ENCODE data around the gene NOL6.
A peak's percentile ranks its signal among the peaks of the same experiment; 100 is the strongest.
"Not testable (repeated sequence)": the region's sequence is repeated elsewhere in the genome, so short reads cannot be mapped to it uniquely, and the experiment has no call there.

NOL6 gene

DNA sequence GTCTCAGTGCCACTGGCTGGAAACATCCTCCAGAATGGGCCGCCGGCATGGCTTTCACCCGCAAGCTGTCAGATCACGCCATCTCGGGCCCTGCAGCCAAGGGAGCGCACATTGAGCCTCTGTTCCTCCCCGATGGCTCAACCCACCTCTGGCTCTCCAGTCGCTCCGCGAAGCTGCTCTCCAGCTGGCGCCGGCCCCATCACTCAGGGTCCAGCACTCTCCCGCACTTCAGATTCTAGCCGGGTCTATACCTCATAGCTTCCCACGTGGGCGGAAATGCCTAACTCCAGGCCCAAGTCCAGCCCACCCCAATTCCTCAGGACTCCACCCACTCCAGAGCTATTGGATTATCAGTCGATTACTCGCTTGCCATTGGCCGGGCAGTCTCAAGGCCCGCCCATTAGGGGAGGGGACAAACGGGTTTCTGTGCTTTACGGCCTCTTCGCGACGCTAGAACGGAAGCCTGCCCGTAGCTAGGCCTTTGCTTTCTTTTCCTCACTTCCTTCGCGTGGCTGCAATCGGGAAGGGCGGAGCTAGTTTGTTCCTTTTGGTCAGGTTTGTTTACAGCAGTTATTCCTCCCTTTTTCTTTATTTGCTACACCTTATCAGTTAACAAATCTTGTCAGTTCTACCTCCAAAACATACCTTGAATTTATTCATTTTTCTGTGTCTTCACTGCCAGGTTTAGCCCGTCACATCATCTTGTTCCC lies at the start of gene NOL6:
Gene NOL6, minus strand, starts transcription at position 282 of the 710 bp plus-strand sequence. Its CDS starts 82 bp downstream, at position 200.
- DNase-seq (ENCODE audit: low spot score): peak; percentile 95

DNA sequence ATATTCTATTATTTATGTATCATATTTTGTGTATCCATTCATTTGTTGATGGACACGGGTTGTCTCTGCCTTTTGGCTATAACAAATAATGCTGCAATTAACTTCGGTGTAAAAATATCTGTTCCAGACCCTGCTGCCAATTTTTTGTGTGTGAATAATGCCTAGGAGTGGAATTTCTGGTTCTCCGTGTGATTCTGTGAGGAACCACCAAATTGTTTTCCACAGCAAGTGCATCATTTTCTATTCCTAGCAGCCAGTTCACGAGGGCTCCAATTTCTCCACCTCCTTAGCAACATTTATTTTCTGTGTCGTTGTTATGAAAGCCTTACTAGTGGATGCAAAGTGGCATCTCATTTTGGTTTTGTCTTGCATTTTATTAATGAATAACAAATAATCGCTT lies 48.1 kb upstream of the NOL6 start:
- DNase-seq (ENCODE audit: low spot score): not testable (repeated sequence)

DNA sequence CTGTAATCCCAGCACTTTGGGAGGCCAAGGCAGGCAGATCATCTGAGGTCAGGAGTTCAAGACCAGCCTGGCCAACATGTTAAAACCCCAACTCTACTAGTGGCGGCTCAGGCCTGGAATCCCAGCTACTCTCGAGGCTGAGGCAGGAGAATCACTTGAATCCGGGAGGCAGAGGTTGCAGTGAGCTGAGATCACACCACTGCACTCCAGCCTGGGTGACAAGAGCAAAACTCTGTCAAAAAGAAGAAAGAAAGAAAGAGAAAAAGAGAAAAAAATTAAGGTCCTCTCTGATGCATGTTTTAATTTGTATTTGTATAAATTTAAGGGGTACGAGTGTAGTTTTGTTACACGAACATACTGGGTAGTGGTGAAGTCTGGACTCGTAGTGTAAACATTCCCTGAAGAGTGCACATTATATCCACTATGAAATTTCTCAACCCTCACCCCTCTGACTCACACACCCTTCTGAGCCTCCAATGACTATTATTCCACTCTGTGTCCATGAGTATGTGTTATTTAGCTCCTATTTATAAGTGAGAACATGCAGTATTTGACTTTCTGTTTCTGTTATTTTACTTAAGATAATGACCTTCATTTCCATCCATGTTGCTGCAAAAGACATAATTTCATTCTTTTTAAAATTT lies 44.3 kb upstream of the NOL6 start:
- DNase-seq (ENCODE audit: low spot score): not testable (repeated sequence)

- DNase-seq (ENCODE audit: low spot score): peak; percentile 48
Observed at GRCh38 chr9:33517373-33517772, 43.6 kb upstream of the NOL6 start.

DNA sequence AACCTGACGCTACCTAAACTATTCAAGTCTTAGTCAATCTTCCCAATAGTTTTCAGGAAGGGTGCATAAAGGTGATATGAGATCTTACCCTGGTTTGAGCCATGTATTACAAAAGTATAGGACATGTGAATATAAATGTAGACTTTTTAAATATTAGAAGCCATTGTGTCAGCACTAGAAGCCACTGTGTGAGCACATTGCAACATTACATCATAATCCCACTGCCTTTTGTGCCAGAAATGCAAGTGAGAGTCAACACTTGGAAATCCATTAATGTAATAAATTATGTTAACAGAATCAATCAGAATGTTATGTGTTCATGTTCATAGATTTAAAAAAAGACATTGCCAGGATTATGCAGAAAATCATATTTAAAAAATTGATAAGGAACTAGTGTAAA lies 42.7 kb upstream of the NOL6 start:
- DNase-seq (ENCODE audit: low spot score): not testable (repeated sequence)

- DNase-seq (ENCODE audit: low spot score): not testable (repeated sequence)
Observed at GRCh38 chr9:33515342-33515995, 41.7 kb upstream of the NOL6 start.

DNA sequence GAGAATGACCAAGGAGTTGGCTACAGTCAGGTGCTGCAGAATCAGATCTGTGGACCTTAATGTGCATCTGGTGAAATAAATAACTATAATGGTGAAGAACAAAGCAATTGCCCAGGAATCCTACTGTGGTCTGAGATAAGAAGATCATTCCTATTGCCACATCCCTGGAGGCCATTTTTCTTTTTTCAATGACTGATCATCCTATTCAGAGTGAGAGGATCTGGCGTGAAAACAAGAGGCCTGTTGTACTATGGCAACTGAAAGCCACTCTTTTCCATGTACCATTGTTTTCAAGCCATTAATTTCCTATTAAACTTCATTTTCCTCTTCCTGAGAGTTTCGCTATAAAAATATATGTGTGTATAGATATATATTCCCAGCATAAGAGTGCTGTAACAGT lies 38.8 kb upstream of the NOL6 start:
- DNase-seq (ENCODE audit: low spot score): not testable (repeated sequence)

DNA sequence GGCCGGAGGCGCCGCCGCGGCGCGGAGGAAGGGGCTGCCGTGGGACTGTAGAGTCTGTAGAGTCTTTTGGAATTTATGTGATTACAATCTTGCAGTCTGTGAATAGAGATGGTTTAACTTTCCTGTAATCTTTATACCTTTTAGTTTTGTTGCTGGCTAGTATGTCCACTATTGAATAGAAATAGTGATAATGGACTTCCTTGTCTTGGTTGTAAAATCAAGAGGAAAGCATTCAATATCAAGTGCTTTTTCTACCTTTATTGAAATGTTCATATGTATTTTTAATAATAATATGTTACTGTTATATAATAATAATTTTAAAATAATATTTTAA lies 37.4 kb upstream of the NOL6 start:
- not testable (repeated sequence) for DNase-seq (ENCODE audit: low spot score)

GRCh38 chr9:33510262-33511183 lies 36.8 kb upstream of the NOL6 start:
- DNase-seq (ENCODE audit: low spot score): peak; percentile 24

GRCh38 chr9:33506626-33507370 lies 33.1 kb upstream of the NOL6 start:
- DNase-seq (ENCODE audit: low spot score): no peak

DNA sequence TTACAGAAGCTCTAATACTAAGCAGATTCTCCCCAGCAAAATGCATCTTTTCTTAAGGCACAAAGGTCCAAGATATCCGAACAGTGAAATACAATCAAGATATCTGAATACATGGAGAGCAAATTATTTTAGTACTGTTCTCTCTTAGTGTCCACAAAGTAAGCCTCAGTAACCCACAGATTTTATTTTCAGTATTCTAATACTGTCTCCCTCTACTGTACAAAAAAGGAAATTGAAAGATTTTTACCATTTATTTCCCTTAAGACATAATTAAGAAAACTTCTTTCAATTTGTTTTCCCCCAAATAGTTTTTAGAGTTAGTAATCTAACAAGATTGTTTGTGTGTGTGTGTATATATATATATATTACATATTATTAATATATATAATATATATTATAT lies 24.7 kb upstream of the NOL6 start:
- no peak for DNase-seq (ENCODE audit: low spot score)

DNA sequence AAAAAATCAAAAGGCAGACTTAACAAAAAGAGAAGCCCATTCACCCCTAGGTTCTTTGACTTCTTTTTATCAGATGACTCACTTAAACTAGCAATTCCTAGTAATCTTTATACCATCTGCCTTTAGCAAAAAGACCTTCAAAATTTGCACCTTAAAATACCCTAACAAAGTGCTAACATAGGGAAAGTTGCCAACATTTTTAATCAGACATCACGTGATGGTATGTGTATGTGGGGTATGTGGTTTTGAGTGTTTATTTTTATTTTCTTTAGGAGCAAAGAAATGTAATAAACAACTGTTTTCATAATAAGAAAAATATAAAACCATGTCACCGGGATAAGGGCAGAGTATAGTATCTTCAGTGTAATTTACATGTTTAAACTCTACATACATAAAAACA lies 20.1 kb upstream of the NOL6 start:
- DNase-seq (ENCODE audit: low spot score): not testable (repeated sequence)

DNA sequence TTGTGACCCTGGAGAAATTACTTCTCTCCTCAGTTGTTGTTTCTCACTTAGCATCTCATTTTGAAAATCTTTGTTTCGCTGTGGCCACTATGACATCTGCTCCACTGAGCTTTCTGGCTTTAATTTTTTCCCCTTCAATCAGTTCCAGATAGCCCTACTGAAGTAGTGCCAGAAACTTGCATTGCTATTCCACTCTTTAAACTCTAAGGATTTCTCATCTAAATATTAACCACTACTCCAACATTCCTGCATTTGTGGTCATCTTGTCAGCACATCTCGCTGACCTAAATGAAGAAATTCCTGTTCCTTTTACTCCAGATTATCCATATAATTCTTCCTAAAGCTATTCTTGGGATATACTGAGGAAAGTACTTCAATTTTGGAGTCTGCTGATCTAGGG lies 15.3 kb upstream of the NOL6 start:
- no peak for DNase-seq (ENCODE audit: low spot score)

- DNase-seq (ENCODE audit: low spot score): not testable (repeated sequence)
Observed at GRCh38 chr9:33485312-33485711, 11.6 kb upstream of the NOL6 start.

- no peak for DNase-seq (ENCODE audit: low spot score)
Observed at GRCh38 chr9:33480976-33481375, 7.3 kb upstream of the NOL6 start.

DNA sequence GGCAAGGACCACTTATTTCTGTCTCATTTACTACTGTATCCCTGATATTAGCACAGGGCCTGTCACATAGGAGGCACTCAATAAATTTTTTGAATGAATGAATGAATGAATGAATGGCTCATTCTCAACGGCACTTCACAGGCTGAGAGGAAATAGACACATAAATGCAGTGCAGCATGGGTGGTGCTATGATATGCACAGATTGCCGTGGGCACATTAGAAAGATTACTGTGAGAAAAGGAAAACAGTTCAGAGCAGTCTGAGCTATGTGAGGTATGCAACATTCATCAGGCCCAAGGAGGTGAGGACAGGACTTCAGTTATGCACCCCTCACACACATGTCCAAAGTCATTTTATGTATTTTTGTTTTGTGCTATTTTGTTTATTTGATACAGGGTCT lies 6.4 kb upstream of the NOL6 start:
- DNase-seq (ENCODE audit: low spot score): no peak

- DNase-seq (ENCODE audit: low spot score): no peak
Observed at GRCh38 chr9:33476503-33476902, 2.8 kb upstream of the NOL6 start.

DNA sequence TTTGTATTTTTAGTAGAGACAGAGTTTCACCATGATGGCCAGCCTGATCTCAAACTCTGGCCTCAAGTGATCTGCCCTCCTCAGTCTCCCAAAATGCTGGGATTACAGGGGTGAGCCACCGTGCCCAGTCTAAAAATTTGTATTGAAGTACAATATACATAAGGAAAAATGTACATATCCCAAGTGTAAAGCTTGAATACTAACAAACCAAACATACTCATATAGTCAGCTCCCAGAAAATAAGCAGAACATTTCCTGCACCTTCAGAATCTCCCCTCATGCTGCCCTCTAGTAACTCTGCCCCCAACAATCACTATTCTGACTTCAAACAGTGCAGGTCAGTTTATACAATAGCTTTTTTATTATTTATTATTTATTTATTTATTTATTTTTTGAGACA lies 1.6 kb upstream of the NOL6 start:
- DNase-seq (ENCODE audit: low spot score): no peak

DNA sequence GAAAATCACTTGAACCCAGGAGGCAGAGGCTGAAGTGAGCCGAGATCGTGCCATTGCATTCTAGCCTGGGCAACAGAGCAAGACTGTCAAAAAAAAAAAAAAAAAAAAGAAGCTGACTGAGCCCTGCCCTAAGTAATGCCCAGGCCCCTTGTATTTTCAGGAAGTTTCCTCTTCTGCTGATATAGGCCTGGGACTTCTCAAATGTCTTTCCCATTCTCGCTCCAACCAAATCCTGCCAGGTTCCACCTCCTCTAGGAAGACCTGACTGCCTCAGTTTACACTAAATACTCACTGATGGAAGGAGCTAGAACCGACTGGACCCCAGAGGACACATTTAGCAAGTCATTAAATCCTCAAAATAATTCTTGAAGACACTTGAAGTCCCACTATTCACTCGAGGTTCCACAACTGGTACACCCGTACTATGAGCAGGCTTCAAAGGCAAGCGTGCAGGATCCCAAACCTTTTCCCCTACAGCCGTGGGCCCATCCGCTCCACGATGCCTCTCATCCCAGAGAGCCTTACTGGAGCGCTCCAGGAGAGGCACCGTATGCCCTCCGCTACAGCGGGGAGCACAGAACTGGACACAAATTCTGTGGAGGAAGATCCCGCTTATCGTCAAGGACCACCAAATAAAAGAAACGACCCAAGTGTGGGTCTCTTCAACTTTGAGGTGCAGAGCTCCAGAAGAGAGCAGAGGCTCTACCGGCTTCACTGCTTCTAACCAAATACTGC lies 676 bp downstream of the NOL6 start:
- peak; percentile 17 for DNase-seq (ENCODE audit: low spot score)

DNA sequence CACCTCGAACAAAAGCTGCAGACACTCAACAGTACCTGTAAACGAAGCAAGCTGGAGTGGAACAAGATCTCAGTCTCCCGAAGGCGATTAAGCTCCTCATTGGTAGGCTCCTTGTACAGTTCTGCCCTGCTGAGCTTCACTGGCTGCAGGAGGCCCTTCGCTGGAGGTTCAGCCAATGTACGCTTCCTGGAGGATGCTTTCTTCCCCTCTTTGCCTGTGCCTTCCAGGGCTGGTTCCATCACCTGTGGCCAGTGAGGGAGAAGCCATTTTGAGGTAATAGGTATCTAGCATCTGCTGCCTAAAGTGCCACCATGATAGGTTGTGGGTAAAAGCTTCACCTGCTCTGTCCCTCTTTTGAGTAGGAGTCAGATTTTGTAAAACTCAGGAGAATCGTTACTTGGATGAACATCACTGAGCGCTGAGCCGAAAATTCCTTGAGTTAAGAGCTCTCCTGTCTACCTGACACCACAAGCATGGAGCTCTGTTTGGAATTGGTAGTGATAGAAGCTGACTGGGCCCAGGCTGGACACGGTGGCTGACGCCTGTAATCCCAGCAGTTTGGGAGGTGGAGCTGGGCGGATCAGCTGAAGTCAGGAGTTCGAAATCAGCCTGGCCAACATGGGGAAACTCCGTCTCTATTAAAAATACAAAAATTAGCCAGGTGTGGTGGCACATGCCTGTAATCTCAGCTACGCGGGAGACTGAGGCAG lies 1.4 kb downstream of the NOL6 start:
- DNase-seq (ENCODE audit: low spot score): no peak

Data from D341Med (cell line).